ENCODE data around the gene CHST13.

GRCh38 chr3:126553284-126554084 is 29.5 kb downstream of the CHST13 start:
- TF ChIP-seq CTCF (IDR thresholded peaks at IDR 0.05) (no peak), POLR2A (IDR thresholded peaks at IDR 0.05) (no peak)

All from adrenal gland (tissue), 5 donors.